Common myeloid progenitor, CD34-positive (primary cell): ENCODE results near the gene HMX1.

ENCODE experiments used
- CTCF ChIA-PET: fragments of 350-600 bp; sonication (Branson Sonifier 250); formaldehyde crosslinking; loops from one replicate; lab custom pipeline; 2021; ENCODE audit warnings: antibody characterized with exemption; lab: Charles Lee
- POLR2A ChIA-PET: fragments of 350-600 bp; sonication (Branson Sonifier 250); formaldehyde crosslinking; loops from one replicate; lab custom pipeline; 2021; ENCODE audit warnings: antibody characterized with exemption; lab: Charles Lee
- DNase-seq, 3 donors: peaks; one replicate each; pipeline versions ENCODE4 v3.0.0 to v3.0.0-alpha.2; 2013
- H3K27ac ChIP-seq, 2 experiments: 1 replicate in 1 of 2; 2 replicates in 1 of 2; pipeline ENCODE4 v1.7.0; 2013; ENCODE audit warnings: inconsistent platforms in 2 of 2, low read length in 2 of 2, mild to moderate bottlenecking in 2 of 2, low read depth in 1 of 2, moderate library complexity in 1 of 2; ENCODE audit not compliant: severe bottlenecking in 2 of 2, insufficient read depth in 1 of 2, poor library complexity in 1 of 2
- H3K27me3 ChIP-seq, 5 experiments: replicated peaks in 2 of 5; 1 replicate in 3 of 5; 2 replicates in 2 of 5; pipeline versions ENCODE4 v1.6.1 to v1.7.0; 2013; ENCODE audit warnings: low read length in 4 of 5, mild to moderate bottlenecking in 2 of 5, moderate library complexity in 2 of 5, inconsistent platforms in 1 of 5; ENCODE audit not compliant: insufficient read depth in 5 of 5, control insufficient read depth in 4 of 5
- H3K36me3 ChIP-seq, 4 experiments: 1 replicate in 2 of 4; 2 replicates in 2 of 4; pipeline versions ENCODE4 v1.6.1 to v1.7.0; 2013; ENCODE audit warnings: low read length in 3 of 4, control low read depth in 1 of 4, mild to moderate bottlenecking in 1 of 4; ENCODE audit not compliant: control insufficient read depth in 4 of 4, insufficient read depth in 4 of 4
- H3K4me1 ChIP-seq, 4 experiments: 1 replicate in 3 of 4; 2 replicates in 1 of 4; pipeline versions ENCODE4 v1.6.1 to v1.7.1; 2013; ENCODE audit warnings: low read length in 3 of 4, mild to moderate bottlenecking in 3 of 4, control low read depth in 1 of 4, inconsistent platforms in 1 of 4, moderate library complexity in 1 of 4; ENCODE audit not compliant: control insufficient read depth in 4 of 4, insufficient read depth in 4 of 4; ENCODE audit errors: control extremely low read depth in 1 of 4
- H3K4me3 ChIP-seq, 7 experiments: 1 replicate in 4 of 7; 2 replicates in 3 of 7; pipeline versions ENCODE4 v1.5.1 to v1.7.0; 2013; ENCODE audit warnings: mild to moderate bottlenecking in 7 of 7, low read length in 6 of 7, moderate library complexity in 6 of 7, inconsistent platforms in 2 of 7, low read depth in 2 of 7, control low read depth in 1 of 7; ENCODE audit not compliant: insufficient read depth in 4 of 7, control insufficient read depth in 1 of 7; ENCODE audit errors: extremely low read depth in 1 of 7
- H3K9me3 ChIP-seq, 5 experiments: 1 replicate in 4 of 5; 2 replicates in 1 of 5; pipeline versions ENCODE4 v1.6.1 to v1.7.1; 2013; ENCODE audit warnings: low read length in 4 of 5, mild to moderate bottlenecking in 2 of 5, inconsistent platforms in 1 of 5, low read depth in 1 of 5, moderate library complexity in 1 of 5; ENCODE audit not compliant: control insufficient read depth in 4 of 5, insufficient read depth in 2 of 5; ENCODE audit errors: control extremely low read depth in 1 of 5
- WGBS: methylation state at CpG from one replicate; pipeline ENCODE4 v1.1.5; 2013; ENCODE audit not compliant: insufficient coverage; 5-methylcytosine and 5-hydroxymethylcytosine counted together

Gene HMX1

GRCh38 chr4:8905226-8905772 is 33.7 kb upstream of the HMX1 start:
- peaks cover 4 to 28% (median 16%) of the 10 kb centered on the region in 5 experiments for H3K9me3 ChIP-seq
- 91% methylated on average over 18 of the region's 20 CpGs for WGBS
- H3K27ac ChIP-seq: no peak overlapping the region
- peaks cover 0 to 58% (median 4%) of the 10 kb centered on the region in 5 experiments for H3K27me3 ChIP-seq
- ChIA-PET CTCF (interaction anchor here (0.8 kb wide), 1 partner anchor 16 kb away, joined by 3 read pairs; no protein-coding TSS in a partner anchor), POLR2A (no interaction called here)
- H3K4me1 ChIP-seq: no peaks in the 10 kb centered on the region
- no peak overlapping the region for H3K4me3 ChIP-seq
- H3K36me3 ChIP-seq: no peaks in the 10 kb centered on the region
- no peak for DNase-seq

DNA sequence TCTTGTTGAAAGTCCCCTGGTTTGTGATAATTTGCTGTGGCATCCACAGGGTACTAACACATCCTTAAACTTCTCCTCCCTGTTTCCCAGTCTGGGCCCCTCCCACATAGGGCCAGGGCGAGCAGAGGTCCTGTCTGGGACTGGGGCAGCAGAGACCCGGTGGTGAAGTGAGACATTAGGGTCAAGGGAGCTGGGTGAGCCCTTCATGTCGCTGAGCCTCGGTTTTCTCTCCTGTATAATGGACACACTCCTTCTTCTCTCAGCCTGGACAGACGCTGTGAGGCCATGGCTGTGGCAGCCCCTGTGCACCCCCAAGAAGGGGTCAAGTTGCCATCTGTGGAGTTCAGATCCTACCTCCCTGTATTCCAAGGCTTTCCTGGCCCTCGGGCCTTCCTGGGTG is 33.0 kb upstream of the HMX1 start:
- 88% methylated on average over 6 of the region's 6 CpGs for WGBS
- no peaks in the 10 kb centered on the region for H3K36me3 ChIP-seq
- peaks cover 4 to 32% (median 16%) of the 10 kb centered on the region in 5 experiments for H3K9me3 ChIP-seq
- ChIA-PET CTCF (no interaction called here), POLR2A (no interaction called here)
- no peaks in the 10 kb centered on the region for H3K4me1 ChIP-seq
- DNase-seq: no peak
- no peak overlapping the region for H3K4me3 ChIP-seq
- H3K27me3 ChIP-seq: peaks cover 0 to 59% (median 4%) of the 10 kb centered on the region in 5 experiments
- no peak overlapping the region for H3K27ac ChIP-seq

GRCh38 chr4:8904041-8904501 is 32.4 kb upstream of the HMX1 start:
- ChIA-PET POLR2A (no interaction called here), CTCF (no interaction called here)
- WGBS: 80% methylated on average over 3 of the region's 9 CpGs
- no peak for DNase-seq
- Histone ChIP-seq H3K4me1 (no peaks in the 10 kb centered on the region), H3K4me3 (no peak overlapping the region), H3K27me3 (peaks cover 0 to 58% (median 4%) of the 10 kb centered on the region in 5 experiments), H3K9me3 (peaks cover 4 to 32% (median 16%) of the 10 kb centered on the region in 5 experiments), H3K27ac (no peak overlapping the region), H3K36me3 (no peaks in the 10 kb centered on the region)

GRCh38 chr4:8901335-8901734 is 29.7 kb upstream of the HMX1 start:
- Histone ChIP-seq H3K27ac (no peak overlapping the region), H3K4me1 (no peaks in the 10 kb centered on the region), H3K4me3 (no peak overlapping the region), H3K9me3 (peaks cover 4 to 32% (median 16%) of the 10 kb centered on the region in 5 experiments), H3K27me3 (peaks cover 0 to 59% (median 10%) of the 10 kb centered on the region in 5 experiments), H3K36me3 (no peaks in the 10 kb centered on the region)
- ChIA-PET POLR2A (no interaction called here), CTCF (no interaction called here)
- no peak for DNase-seq
- 88% methylated on average over 6 of the region's 6 CpGs for WGBS

DNA sequence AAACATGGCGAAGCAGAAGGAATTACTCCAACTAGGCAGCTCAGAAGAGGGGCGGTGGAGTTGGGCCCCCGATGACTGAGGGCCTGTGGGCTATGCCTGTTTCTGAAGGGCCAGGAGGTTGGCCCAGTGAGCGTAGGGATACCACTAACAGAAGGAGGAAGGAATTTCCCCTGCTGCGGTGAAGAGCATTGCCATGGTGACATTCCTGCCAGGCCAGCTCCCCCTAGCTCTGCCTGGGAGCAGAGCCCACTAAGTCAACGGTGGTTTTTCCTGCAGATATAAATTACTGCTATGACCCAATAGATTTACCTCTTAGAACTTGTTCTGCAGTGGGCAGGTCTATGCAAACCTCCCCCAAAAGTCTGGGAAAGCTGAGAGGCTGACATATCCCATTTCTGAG is 28.9 kb upstream of the HMX1 start:
- peaks cover 4 to 32% (median 16%) of the 10 kb centered on the region in 5 experiments for H3K9me3 ChIP-seq
- 95% methylated on average over 6 of the region's 6 CpGs for WGBS
- H3K4me1 ChIP-seq: no peaks in the 10 kb centered on the region
- ChIA-PET POLR2A (no interaction called here), CTCF (no interaction called here)
- no peaks in the 10 kb centered on the region for H3K36me3 ChIP-seq
- H3K27ac ChIP-seq: no peak overlapping the region
- no peak overlapping the region for H3K4me3 ChIP-seq
- peaks cover 0 to 59% (median 11%) of the 10 kb centered on the region in 5 experiments for H3K27me3 ChIP-seq
- no peak for DNase-seq

GRCh38 chr4:8898419-8898818 is 26.8 kb upstream of the HMX1 start:
- Histone ChIP-seq H3K4me3 (no peak overlapping the region), H3K27me3 (peaks cover 0 to 67% (median 26%) of the 10 kb centered on the region in 5 experiments), H3K27ac (no peak overlapping the region), H3K4me1 (peaks cover 0 to 9% (median 3%) of the 10 kb centered on the region in 4 experiments), H3K36me3 (no peaks in the 10 kb centered on the region), H3K9me3 (peaks cover 4 to 32% (median 16%) of the 10 kb centered on the region in 5 experiments)
- ChIA-PET POLR2A (no interaction called here), CTCF (interaction anchor here (0.7 to 0.8 kb wide), 2 partner anchors 49 to 210 kb away, joined by 3 read pairs; no protein-coding TSS in a partner anchor)
- DNase-seq: no peak
- WGBS: 70% methylated on average over 3 of the region's 10 CpGs
